Measurements from ENCODE around the gene LTBP2.

Gene LTBP2

GRCh38 chr14:74528886-74529285 lies 83.2 kb downstream of the LTBP2 start:
- DNase-seq (ENCODE audit: low spot score) (no peak), FAIRE-seq (no peak)

- DNase-seq (ENCODE audit: low spot score) (no peak), FAIRE-seq (no peak)
Measured at GRCh38 chr14:74528406-74528805, 83.6 kb downstream of the LTBP2 start.

- DNase-seq (ENCODE audit: low spot score): no peak
- no peak for FAIRE-seq
Measured at GRCh38 chr14:74527736-74528280, 84.2 kb downstream of the LTBP2 start.

GRCh38 chr14:74526854-74527585 lies 85.0 kb downstream of the LTBP2 start:
- FAIRE-seq: no peak
- DNase-seq (ENCODE audit: low spot score): no peak

- FAIRE-seq (no peak), DNase-seq (ENCODE audit: low spot score) (no peak)
Measured at GRCh38 chr14:74525361-74525851, 86.6 kb downstream of the LTBP2 start.

GRCh38 chr14:74524812-74525135 lies 87.3 kb downstream of the LTBP2 start:
- FAIRE-seq (no peak), DNase-seq (ENCODE audit: low spot score) (no peak)

- DNase-seq (ENCODE audit: low spot score): no peak
Measured at GRCh38 chr14:74524076-74524811, 87.8 kb downstream of the LTBP2 start.

GRCh38 chr14:74522740-74523139 lies 89.3 kb downstream of the LTBP2 start:
- FAIRE-seq: no peak

More at GRCh38 chr14:74524076-74524811, 87.8 kb downstream of the LTBP2 start:
- FAIRE-seq: no peak

GRCh38 chr14:74521756-74522155 lies 90.3 kb downstream of the LTBP2 start:
- DNase-seq (ENCODE audit: low spot score) (no peak), FAIRE-seq (no peak)

More at GRCh38 chr14:74522740-74523139, 89.3 kb downstream of the LTBP2 start:
- no peak for DNase-seq (ENCODE audit: low spot score)

GRCh38 chr14:74519316-74520074 lies 92.5 kb downstream of the LTBP2 start:
- DNase-seq (ENCODE audit: low spot score) (no peak), FAIRE-seq (no peak)

- no peak for FAIRE-seq
- DNase-seq (ENCODE audit: low spot score): no peak
Measured at GRCh38 chr14:74518221-74518620, 93.8 kb downstream of the LTBP2 start.

- FAIRE-seq (no peak), DNase-seq (ENCODE audit: low spot score) (no peak)
Measured at GRCh38 chr14:74517731-74518130, 94.3 kb downstream of the LTBP2 start.

GRCh38 chr14:74516451-74517160 lies 95.4 kb downstream of the LTBP2 start:
- no peak for FAIRE-seq

GRCh38 chr14:74515891-74516412 lies 96.1 kb downstream of the LTBP2 start:
- FAIRE-seq: no peak
- DNase-seq (ENCODE audit: low spot score): no peak

More at GRCh38 chr14:74516451-74517160, 95.4 kb downstream of the LTBP2 start:
- no peak for DNase-seq (ENCODE audit: low spot score)

GRCh38 chr14:74514471-74514941 lies 97.5 kb downstream of the LTBP2 start:
- FAIRE-seq (peak; percentile 88), DNase-seq (ENCODE audit: low spot score) (peak; percentile 80)

- DNase-seq (ENCODE audit: low spot score): no peak
Measured at GRCh38 chr14:74511966-74512830, 99.8 kb downstream of the LTBP2 start.

GRCh38 chr14:74510959-74511409 lies 101.1 kb downstream of the LTBP2 start:
- DNase-seq (ENCODE audit: low spot score) (no peak), FAIRE-seq (no peak)

More at GRCh38 chr14:74511966-74512830, 99.8 kb downstream of the LTBP2 start:
- FAIRE-seq: no peak

GRCh38 chr14:74510223-74510931 lies 101.7 kb downstream of the LTBP2 start:
- DNase-seq (ENCODE audit: low spot score) (no peak), FAIRE-seq (no peak)
